HPDE6-E6E7 (cell line): ENCODE results near the gene CMA1.
"Not testable (repeated sequence)": the region's sequence is repeated elsewhere in the genome, so short reads cannot be mapped to it uniquely, and the experiment has no call there.

Experiments
- DNase-seq: peaks from one replicate; pipeline ENCODE4 v3.0.0; 2011; ENCODE audit warnings: missing footprints; ENCODE audit errors: extremely low spot score

Gene CMA1, protein sequence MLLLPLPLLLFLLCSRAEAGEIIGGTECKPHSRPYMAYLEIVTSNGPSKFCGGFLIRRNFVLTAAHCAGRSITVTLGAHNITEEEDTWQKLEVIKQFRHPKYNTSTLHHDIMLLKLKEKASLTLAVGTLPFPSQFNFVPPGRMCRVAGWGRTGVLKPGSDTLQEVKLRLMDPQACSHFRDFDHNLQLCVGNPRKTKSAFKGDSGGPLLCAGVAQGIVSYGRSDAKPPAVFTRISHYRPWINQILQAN

DNA sequence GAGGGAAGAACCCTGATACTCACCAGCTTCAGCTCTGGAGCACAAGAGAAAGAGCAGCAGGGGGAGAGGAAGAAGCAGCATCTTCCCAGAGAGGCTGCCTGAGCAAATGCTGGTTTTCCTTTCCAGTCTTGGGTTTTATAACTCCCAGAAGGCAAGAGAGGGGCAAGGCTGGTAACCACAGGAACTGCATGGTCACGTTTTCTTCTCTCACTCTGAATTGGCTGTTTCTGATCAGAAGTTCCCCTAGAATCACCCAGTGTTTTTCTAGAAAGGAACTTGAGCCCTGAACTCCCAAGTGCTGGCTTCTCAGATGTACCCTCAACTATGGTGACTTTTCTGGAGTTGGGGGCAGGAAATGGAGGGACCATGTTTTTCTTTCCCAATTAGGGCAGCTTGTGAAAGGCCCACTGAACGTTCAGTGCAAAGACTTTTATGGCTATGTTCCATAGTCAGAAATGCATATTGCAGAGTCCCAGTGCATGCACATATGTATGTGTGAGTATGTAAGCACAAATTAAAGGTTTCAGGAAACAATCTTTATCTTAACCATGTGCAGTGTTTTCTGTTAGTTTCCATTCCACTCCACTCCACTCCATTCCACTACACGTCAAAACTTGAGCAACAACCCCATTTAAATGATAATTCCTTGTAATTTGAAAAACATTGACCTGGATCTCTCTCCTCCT, at the start of gene CMA1:
Gene CMA1, minus strand, starts transcription at position 111 of the 686 bp plus-strand sequence. Its CDS starts 30 bp downstream, at position 81.
- no peak for DNase-seq

DNA sequence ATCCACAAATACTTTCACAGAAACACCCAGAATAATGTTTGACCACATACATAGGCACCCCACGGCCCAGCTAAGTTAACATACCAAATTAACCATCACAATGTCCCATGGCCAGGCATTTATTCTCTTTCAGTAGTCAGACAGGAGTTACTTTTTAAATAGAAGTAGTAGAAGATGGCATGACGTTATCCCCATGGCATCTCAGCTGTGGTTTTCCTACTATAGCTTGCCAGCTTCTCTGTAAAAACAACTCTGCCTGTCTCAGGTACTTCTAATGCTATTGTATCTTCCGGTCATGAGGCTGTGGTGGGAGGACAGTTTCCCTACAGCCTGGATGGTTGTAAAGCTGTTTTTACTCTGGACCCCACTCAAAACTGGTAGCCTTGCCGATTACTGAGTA, 48.7 kb upstream of the CMA1 start:
- DNase-seq = peak; percentile 52

DNA sequence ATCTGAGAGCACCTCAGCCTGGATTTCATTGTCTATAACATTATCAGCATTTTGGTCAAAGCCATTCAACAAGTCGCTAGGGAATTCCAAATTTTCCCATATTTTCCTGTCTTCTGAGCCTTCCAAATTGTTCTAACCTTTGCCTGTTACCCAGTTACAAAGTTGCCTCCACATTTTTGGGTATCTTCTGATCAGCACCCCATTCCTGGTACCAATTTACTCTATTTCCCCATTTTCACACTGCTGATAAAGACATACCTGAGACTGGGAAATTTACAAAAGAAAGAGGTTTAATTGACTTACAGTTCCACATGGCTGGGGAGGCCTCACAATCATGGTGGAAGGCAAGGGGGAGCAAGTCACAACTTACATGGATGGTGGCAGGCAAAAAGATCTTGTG, 41.0 kb upstream of the CMA1 start:
- DNase-seq = not testable (repeated sequence)

DNA sequence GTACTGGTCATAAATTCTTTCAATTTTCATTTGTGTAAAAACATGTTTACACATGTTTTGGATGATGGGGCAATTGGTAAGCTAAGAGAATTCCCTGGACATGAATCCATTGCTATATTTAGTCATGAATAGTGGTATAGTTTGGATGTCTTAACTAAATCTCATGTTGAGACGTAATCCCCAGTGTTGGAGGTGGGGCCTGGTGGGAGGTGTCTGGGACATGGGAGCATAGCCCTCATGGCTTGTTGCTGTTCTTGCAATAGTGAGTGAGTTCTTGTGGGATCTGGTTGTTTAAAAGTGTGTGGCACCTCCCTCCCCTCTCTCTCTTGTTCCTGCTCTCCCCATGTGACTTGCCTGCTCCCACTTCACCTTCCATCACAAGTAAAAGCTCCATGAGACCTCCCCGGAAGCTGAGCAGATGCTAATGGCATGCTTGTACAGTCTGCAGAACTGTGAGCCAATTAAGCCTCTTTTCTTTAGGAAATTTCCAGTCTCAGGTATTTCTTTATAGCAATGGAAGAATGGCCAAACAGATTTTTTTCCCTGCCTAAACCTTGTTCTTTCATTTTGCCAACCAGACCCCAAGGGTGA, 34.4 kb upstream of the CMA1 start:
- DNase-seq = peak; percentile 64

DNA sequence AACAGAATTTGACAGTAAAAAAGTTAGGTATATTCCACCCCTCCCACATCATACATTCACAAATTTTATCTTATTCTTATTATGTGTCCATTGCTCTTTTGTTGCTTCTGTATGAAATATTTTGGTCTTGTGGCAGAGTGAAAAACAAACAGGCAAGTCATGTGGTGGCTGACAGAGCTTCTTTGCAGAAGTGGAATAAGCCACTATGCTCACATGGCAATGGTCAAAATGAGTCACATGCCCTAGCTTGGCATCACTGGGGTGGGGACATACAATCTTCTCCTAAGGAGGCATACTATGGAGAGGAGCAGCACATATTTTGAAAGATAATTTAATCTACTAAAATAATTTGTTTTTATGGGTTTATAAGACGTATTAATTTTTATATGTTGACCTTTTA, 27.7 kb upstream of the CMA1 start:
- DNase-seq = no peak

DNA sequence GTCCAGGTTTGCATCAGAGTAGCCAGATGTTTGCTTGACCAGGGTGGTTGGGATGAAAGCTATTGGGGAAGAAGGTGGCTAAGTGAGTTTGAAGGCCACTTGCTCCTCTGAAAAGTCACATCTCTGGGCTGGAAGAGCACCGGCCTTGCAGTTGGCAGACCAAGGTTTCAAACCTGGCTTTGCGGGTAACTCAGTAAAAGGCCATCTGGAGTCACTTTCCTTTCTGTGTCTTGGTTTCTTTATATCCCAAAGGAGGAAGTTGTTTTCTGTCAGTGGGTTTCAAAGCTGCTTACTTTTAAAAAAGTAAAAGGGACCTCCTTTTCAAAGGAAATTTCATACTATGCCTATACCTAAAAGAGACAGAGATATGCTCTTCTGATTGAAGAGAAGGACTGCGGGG, 26.2 kb upstream of the CMA1 start:
- DNase-seq = no peak

DNA sequence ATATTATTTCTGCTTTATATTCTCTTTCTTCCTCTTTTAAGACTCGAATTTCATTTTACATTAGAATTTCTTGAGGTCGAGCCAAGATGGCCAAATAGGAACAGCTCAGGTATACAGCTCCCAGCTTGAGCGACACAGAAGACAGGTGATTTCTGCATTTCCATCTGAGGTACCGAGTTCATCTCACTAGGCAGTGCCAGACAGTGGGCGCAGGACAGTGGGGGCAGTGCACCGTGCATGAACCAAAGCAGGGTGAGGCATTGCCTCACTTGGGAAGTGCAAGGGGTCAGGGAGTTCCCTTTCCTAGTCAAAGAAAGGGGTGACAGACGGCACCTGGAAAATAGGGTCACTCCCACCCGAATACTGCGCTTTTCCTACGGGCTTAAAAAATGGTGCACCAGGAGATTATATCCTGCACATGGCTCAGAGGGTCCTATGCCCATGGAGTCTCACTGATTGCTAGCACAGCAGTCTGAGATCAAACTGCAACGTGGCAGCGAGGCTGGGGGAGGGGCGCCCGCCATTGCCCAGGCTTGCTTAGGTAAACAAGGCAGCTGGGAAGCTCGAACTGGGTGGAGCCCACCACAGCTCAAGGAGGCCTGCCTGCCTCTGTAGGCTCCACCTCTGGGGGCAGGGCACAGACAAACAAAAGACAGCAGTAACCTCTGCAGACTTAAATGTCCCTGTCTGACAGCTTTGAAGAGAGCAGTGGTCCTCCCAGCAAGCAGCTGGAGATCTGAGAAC, 18.0 kb upstream of the CMA1 start:
- not testable (repeated sequence) for DNase-seq

DNA sequence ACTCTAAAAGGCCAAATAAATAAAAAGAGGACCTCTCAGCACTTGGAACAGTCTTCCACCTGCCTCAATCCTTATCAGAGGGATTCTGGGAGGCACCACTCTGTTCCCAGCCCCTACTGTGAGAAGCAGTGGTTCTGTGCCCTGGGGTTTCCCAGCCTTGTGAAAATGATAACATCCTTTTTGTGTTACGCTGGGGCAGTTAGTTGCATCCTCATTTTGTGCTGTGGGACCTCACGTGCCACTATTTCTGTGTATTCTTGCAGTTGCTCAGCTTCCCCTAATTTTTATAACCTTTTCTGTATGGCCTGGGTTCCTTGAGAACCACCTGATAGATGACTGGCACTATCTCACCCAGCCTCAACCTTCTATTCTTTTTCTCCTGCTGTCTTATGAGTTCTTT, 10.8 kb upstream of the CMA1 start:
- no peak for DNase-seq

DNA sequence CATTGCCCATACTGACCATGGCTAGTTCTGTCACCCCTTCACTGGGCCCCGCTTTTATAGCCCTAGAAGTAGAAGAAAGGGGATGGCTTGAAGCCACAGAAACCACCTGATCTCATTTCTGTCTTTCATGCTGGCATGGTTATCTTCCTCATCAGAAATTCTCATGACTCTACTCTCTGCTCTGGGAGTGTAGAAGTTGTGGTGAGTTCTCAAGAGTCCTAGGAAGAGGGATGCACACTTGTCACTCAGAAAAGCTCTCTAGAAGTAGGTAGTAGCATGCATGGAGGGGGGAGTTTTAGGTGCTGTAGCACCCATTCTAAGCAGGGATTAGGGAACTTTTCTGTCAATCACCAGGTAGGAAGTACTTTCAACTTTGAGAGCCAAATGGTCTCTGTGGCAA, 6.1 kb upstream of the CMA1 start:
- no peak for DNase-seq

DNA sequence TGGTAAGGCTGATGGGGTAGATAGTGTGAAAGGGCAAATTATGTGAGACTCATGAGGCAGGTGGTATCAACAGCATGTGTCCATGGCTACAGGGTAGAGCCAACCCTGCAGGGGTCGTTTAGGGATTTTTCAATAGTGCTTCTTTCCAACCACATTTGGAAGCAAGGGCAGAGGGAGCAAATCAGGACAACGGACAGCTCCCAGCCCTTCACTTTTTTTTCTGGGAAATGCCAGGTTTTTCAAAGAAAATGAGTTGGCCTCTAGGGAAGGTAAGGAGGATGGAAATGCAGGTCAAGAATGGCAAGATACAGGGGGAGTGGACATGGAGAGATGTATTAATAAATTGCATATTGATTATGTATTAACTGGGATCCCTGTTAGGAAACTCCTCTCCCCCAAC, 4.9 kb upstream of the CMA1 start:
- no peak for DNase-seq

DNA sequence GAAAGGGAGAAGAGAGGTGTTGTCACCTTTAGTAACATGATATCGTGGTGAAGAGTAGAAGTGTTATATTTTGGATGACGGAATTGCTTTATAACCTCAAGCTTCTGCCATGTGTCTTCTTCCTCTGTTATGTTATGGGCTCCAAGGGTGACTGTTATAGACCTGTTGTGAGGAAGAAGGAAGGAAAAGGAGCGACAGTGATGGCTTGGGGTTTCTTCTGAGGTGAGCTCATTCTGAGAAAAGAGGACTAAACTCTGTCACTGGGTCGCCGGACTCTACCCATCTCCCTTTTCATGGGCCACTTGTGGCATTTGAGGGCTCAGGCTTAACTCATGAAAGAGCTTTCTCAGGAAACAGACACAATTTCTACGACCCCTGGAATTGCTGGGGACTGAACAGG, 1.6 kb downstream of the CMA1 start:
- no peak for DNase-seq

DNA sequence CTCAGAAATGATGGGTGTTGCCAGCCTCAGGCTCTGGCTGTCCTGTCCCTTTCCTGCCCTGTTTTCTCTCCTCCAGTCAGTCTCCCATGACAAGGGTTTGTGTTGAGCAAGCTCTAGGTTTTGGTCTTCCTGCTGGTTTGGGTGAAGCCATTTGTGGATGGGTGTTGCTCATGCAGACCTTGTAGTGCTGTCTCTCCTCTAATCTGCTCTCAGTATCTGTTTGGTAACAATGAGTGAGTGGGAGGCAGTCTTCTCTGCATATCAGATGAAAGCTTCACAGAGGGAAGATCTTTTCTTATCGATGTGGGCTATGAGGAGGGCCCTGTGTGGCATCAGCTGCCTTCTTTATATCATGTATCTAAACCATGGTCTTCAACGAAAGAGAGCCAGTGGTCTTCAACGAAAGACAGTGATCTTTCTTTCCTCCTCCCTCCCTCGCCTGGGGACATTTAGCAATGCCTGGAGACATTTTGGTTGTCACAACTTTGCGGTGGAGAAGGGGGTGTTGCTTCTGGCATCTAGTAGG, 3.6 kb downstream of the CMA1 start:
- no peak for DNase-seq

DNA sequence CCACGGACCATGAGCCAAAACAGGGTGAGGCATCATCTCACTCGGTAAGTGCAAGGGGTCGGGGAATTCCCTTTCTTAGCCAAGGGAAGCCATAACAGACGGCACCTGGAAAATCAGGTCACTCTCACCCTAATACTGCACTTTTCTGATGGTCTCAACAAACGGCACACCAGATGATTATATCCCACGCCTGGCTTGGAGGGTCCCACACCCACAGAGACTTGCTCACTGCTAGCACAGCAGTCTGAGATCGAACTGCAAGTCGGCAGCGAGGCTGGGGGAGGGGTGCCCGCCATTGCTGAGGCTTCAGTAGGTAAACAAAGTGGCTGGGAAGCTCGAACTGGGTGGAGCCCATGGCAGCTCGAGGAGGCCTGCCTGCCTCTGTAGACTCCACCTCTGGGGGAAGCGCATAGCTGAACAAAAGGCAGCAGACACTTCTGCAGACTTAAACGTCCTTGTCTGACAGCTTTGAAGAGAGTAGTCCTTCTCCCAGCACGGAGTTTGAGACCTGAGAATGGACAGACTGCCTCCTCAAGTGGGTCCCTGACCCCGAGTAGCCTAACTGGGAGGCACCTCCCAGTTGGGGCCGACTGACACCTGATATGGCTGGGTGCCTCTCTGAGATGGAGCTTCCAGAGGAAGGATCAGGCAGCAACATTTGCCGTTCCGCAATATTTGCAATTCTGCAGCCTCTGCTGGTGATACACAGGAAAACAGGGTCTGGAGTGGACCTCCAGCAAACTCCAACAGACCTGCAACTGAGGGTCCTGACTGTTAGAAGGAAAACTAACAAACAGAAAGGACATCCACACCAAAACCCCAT, 16.3 kb downstream of the CMA1 start:
- DNase-seq = not testable (repeated sequence)

DNA sequence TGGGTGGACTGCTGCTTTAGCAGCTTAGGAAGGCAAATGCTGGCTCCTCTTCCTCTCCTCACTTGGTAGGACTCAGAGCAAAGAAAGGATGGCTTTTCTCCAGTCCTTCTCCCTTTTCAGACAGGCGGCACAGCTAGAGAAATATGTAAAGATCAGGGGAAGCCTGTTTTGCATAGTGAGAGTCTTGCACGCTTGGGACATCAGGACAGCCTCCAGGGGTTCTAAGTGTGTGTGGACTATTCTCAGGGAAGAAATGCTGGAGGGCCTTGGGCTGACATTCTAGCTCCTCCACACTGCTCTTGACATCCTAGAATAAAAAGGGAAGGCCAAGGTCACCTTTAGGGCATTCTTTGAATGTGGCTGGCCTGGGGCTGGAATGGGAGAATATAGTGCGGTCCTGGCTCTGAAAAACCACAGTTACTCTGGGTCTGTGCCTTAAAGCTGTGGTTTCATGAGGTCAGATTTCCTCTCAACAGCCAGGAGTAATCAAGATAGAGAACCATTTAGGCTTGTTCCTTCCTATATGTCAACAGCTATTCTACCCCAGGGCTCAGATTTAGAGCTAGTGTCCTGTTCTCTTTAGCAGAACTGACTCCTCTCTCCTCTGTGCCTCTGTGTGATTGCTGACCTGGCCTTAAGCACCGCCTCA, 24.3 kb downstream of the CMA1 start:
- no peak for DNase-seq

DNA sequence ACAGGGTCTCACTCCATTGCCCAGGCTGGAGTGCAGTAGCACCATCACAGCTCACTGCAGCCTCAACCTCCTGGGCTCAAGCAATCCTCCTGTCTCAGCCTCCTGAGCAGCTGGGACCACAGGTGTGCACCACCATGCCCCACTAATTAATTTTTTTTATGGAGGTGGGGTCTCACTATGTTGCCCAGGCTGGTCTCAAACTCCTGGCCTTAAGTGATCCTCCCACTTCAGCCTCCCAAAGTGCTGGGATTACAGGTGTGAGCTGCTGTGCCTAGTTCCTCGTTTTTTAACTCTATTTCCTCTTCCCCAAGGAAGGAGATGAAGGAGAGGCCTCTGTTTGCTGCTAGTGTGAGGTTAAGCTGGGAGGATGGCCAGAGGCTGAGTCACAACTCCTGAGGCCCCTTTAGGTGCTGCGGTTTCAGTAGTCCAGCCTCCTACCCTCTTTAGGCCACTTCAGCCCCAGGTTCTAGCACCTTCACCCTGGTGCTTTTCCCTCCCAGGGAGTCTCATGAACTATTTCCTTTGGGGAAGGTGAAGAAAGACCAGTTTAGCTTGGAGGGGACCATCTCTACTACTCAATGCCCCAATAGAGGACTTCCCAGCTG, 25.3 kb downstream of the CMA1 start:
- not testable (repeated sequence) for DNase-seq

DNA sequence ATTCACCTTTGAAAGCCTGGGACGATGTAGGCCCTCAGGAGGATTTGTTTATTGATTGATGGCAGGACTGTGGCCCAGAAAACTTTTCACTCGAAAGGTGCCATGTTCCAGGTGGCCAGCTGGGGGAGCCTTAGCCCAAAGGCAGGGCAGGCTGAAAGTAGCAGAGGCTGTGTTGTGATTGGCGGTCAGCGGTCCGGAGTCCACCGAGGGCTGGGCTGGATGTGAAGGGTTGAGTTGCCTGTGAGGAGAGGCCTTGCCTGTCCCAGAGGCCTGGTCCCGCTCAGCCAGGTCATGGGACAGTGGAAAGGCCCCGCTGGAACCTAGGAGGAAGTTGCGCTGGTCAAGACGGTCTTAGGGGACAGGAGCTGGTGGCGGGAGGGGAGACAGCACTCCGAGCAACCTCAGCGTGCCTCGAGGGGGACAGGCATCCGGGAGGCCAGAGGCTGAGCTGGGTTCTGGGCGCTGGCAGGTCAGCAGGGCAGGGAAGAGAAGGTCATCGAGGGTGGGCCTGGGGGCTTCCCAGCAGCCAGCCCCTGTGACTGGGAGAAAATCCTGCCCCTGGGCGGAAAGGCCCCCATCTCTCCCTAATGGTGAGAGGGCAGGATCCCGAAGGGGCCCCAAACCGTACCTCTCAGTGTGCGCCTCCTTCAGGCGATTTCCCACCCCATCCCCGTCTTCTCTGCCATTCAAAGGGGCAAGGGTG, 26.3 kb downstream of the CMA1 start:
- peak; percentile 76 for DNase-seq

DNA sequence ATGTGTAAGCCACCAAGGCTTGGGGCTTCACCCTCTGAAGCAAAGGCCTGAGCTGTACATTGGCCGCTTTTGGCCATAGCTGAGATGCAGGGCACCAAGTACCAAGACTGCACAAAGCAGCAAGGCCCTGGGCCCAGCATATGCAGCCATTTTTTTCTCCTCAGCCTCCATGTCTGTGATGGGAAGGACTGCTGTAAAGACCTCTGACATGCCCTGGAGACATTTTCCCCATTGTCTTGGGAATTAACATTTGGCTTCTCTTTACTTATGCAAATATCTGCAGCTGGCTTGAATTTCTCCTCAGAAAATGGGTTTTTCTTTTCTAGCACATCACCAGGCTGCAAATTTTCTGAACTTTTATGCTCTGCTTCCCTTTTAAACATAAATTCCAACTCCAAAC, 28.1 kb downstream of the CMA1 start:
- DNase-seq = not testable (repeated sequence)

DNA sequence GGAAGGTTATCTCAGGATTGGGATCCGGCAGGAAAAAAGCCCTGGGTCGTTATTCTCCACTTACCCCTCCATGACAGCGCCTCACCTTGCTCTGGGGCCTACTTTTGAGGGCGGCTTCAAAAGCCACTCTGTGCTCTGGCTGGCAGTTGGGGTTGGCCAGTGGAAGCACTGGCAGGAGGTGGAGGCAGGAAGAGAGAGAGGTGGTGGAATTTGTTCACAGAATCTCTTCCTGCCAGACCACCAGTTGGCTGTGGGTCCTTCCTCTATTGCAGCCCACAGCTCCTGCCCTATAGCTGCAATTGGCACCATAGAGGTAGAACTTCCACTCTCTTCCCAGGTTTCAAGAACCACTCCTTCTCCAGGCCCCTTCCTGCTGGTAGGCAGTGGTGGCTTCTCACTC, 32.8 kb downstream of the CMA1 start:
- no peak for DNase-seq

DNA sequence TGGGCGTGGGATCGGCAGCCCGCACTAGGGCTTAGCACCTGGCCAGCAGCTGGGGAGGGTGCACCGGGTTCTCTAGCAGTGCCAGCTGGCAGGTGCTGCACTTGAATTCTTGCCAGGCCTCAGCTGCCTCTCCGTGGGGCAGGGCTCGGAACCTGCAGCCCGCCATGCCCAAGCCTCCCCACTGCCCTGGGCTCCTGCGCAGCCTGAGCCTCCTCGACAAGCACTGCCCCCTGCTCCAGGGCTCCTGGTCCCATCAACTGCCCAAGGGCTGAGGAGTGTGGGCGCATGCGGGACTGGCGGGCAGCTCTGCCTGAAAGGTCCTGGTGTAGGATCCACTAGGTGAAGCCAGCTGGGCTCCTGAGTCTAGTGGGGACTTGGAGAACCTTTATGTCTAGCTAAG, 34.9 kb downstream of the CMA1 start:
- no peak for DNase-seq

DNA sequence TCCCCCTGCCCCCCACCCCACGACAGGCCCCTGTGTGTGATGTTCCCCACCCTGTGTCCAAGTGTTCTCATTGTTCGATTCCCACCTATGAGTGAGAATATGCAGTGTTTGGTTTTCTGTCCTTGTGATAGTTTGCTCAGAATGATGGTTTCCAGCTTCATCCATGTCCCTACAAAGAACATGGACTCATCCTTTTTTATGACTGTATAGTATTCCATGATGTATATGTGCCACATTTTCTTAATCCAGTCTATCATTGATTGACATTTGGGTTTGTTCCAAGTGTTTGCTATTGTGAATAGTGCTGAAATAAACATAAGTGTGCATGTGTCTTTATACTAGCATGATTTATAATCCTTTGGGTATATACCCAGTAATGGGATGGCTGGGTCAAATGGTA, 37.6 kb downstream of the CMA1 start:
- not testable (repeated sequence) for DNase-seq
